ENCODE results near the gene TCF12. TPM values are rescaled to one million over a fixed set of nuclear protein-coding genes. Genes with fewer than 3 reads are reported as not detected.

TCF12 gene
- total RNA-seq, 4 donors from 2014 or later: 108 to 177 (median 148) TPM

DNA sequence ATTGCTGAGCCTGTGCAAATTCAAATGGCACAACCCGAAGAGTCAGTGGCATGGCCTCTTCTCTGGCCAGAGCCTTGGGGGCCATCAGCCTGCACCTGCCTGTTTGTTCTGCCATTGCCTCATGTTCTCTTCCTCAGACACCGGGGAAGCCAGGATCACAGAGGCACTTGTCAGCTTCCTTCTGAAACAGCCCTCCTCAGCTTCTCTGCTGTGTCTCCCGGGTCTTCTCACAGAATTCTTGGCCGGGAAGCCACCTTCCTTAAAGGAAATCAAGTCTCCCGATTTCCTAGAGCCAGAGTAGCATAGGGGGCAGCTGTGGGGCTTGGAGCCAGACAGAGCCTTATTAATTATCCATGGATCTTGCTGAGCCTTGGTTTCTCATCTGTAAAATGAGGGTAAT, 410.5 kb downstream of the TCF12 start:
- H3K4me3 ChIP-seq: no peak overlapping the region
- intact Hi-C loops (cut with DNase I): no loop called here
- H3K4me1 ChIP-seq: peaks cover 0 to under 1% (median 0%) of the 10 kb centered on the region in 4 donors
- peaks cover 0 to 10% (median 0%) of the 10 kb centered on the region in 4 donors for H3K27me3 ChIP-seq
- H3K27ac ChIP-seq (replicated peaks in 1 of 4): no peak overlapping the region
- WGBS: 50% methylated on average over 3 of the region's 5 CpGs
- TF ChIP-seq, protein P1, sequence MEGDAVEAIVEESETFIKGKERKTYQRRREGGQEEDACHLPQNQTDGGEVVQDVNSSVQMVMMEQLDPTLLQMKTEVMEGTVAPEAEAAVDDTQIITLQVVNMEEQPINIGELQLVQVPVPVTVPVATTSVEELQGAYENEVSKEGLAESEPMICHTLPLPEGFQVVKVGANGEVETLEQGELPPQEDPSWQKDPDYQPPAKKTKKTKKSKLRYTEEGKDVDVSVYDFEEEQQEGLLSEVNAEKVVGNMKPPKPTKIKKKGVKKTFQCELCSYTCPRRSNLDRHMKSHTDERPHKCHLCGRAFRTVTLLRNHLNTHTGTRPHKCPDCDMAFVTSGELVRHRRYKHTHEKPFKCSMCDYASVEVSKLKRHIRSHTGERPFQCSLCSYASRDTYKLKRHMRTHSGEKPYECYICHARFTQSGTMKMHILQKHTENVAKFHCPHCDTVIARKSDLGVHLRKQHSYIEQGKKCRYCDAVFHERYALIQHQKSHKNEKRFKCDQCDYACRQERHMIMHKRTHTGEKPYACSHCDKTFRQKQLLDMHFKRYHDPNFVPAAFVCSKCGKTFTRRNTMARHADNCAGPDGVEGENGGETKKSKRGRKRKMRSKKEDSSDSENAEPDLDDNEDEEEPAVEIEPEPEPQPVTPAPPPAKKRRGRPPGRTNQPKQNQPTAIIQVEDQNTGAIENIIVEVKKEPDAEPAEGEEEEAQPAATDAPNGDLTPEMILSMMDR (IDR thresholded peaks at IDR 0.05): no peak
- no peak for TF ChIP-seq EP300 (IDR thresholded peaks at IDR 0.05)
- TF ChIP-seq POLR2A (IDR thresholded peaks at IDR 0.05; ENCODE audit: low read depth): no peak
- TF ChIP-seq POLR2AphosphoS5 (IDR thresholded peaks at IDR 0.05): no peak
- H3K36me3 ChIP-seq: no peaks in the 10 kb centered on the region
- H3K9me3 ChIP-seq: no peaks in the 10 kb centered on the region
- no peak for DNase-seq (ENCODE audit: extremely low spot score)

DNA sequence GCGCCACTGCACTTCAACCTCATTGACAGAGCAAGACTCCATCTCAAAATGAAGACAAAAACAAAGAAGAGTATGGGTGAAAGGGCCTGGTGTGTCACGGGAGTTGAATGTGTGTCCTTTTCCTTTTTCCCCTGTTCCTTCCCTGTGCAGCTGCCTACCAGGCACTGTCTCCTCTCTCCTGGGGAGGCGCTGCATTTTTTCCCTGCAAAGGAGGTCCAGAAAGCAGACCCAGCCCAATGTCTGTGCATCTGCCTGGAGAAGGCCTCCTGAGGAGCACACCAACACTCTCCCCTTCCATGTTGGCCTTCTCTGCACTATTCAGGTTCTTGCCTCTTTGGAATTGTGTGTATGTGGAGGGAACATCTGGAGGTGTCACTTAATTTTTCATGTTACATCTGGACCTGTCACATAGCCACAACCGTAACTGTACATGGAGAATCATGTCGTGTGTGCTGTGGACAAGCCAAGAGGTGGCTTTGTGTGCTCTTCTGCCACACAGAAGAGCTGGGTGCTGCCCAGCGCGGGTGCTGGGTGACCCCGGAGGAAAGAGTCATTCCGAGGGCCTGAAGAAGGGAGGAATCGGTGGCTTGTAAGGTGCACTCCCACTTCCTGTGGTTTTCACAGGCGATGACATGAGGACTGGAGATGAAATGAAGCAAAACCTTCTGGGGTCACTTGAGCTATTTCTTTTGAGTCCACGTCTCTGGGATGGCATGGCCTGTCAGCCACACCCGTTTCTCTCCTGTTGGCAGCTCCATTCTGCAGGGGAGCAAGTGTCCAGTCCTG, 411.3 kb downstream of the TCF12 start:
- intact Hi-C loops (cut with DNase I): no loop called here
- Histone ChIP-seq H3K27me3 (peaks cover 0 to 10% (median 0%) of the 10 kb centered on the region in 4 donors), H3K36me3 (no peaks in the 10 kb centered on the region), H3K4me3 (no peak overlapping the region), H3K9me3 (no peaks in the 10 kb centered on the region), H3K27ac (replicated peaks in 1 of 4) (no peak overlapping the region), H3K4me1 (peaks cover 0 to 4% (median 0%) of the 10 kb centered on the region in 4 donors)
- DNase-seq (ENCODE audit: extremely low spot score): no peak
- WGBS: 89% methylated on average over 13 of the region's 13 CpGs
- TF ChIP-seq POLR2A (IDR thresholded peaks at IDR 0.05; ENCODE audit: low read depth) (no peak), EP300 (IDR thresholded peaks at IDR 0.05) (no peak), POLR2AphosphoS5 (IDR thresholded peaks at IDR 0.05) (no peak)
- TF ChIP-seq, protein P1 (IDR thresholded peaks at IDR 0.05): no peak

DNA sequence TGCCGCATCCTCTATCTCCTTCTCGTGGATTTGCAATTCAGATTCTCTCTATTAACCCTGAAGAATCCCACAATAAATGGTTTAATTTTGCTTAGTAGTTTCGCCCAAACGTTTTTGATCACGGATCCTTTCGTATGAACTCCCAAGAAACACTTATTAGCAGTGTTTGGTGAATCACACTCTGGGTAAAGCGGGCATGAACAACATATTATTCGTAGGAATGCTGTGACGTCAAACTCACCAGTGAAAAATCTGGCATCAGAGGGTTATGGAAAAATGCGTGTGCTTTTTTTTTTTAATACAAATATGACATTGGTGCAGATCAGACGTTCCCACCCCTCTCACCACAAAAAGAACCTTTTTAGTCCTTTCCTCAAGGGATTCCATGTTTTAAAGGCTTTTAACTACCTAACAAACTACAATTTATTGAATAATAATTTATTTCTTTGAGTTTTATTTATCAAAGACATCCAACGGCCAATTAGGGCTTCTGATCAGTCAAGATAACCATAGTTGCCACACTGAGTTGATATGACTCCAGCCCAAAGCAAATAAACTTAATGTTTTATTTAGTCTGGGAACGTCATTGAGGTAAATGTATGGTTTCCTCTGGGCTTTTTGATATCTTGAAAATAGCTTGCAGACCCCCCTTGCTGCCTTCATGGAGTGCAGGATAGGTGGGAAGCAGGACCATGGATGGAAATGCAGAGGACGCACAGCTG, 412.3 kb downstream of the TCF12 start:
- Histone ChIP-seq H3K27me3 (peaks cover 0 to 10% (median 0%) of the 10 kb centered on the region in 4 donors), H3K27ac (replicated peaks in 1 of 4) (no peak overlapping the region), H3K4me3 (no peak overlapping the region), H3K4me1 (peaks cover 0 to 8% (median 3%) of the 10 kb centered on the region in 4 donors), H3K36me3 (no peaks in the 10 kb centered on the region), H3K9me3 (no peaks in the 10 kb centered on the region)
- WGBS: 90% methylated on average over 14 of the region's 14 CpGs
- TF ChIP-seq POLR2A (IDR thresholded peaks at IDR 0.05; ENCODE audit: low read depth) (no peak), EP300 (IDR thresholded peaks at IDR 0.05) (no peak), POLR2AphosphoS5 (IDR thresholded peaks at IDR 0.05) (no peak)
- TF ChIP-seq, protein P1 (IDR thresholded peaks at IDR 0.05): no peak
- intact Hi-C loops (cut with DNase I): no loop called here
- no peak for DNase-seq (ENCODE audit: extremely low spot score)

DNA sequence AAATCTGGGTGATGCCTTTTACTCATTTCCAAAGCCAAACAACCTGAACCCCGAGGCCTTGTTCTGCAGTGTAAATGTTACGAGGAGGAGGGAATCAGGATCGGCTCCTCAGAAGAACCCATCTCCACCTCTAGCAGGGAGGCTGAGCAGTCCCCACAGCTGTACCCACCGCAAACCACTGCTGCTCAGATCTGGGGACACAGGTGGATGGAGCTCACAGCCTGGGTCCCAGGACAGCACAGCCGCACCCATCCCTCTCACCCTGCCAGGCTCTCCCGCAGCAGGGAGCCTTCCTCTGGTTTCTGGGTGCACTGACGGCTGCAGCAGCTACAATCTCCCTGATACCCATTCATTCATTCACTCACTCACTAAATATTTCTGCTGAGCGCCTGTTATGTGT, 413.9 kb downstream of the TCF12 start:
- 82% methylated on average over 8 of the region's 8 CpGs for WGBS
- H3K4me1 ChIP-seq: peaks cover 0 to 8% (median 3%) of the 10 kb centered on the region in 4 donors
- no peak for TF ChIP-seq POLR2A (IDR thresholded peaks at IDR 0.05; ENCODE audit: low read depth)
- TF ChIP-seq EP300 (IDR thresholded peaks at IDR 0.05): no peak
- TF ChIP-seq POLR2AphosphoS5 (IDR thresholded peaks at IDR 0.05): no peak
- TF ChIP-seq, protein P1 (IDR thresholded peaks at IDR 0.05): no peak
- intact Hi-C loops (cut with DNase I): no loop called here
- H3K9me3 ChIP-seq: no peaks in the 10 kb centered on the region
- no peak overlapping the region for H3K27ac ChIP-seq (replicated peaks in 1 of 4)
- no peak overlapping the region for H3K4me3 ChIP-seq
- peaks cover 0 to 10% (median 0%) of the 10 kb centered on the region in 4 donors for H3K27me3 ChIP-seq
- DNase-seq (ENCODE audit: extremely low spot score): no peak
- H3K36me3 ChIP-seq: no peaks in the 10 kb centered on the region

Measured in esophagus muscularis mucosa (tissue), 4 donors.